Ramos (cell line): ENCODE results near the gene DNAH1.
"Not testable (repeated sequence)": the region's sequence is repeated elsewhere in the genome, so short reads cannot be mapped to it uniquely, and the experiment has no call there.

Experiments
- in situ Hi-C: fragments of 300-500 bp; cut with MboI; formaldehyde crosslinking; loops from one replicate; pipeline ENCODE4 v1.14.3; 2022; ENCODE audit warnings: low sequenced_read_pairs; ENCODE audit not compliant: unreplicated experiment

DNAH1 gene

DNA sequence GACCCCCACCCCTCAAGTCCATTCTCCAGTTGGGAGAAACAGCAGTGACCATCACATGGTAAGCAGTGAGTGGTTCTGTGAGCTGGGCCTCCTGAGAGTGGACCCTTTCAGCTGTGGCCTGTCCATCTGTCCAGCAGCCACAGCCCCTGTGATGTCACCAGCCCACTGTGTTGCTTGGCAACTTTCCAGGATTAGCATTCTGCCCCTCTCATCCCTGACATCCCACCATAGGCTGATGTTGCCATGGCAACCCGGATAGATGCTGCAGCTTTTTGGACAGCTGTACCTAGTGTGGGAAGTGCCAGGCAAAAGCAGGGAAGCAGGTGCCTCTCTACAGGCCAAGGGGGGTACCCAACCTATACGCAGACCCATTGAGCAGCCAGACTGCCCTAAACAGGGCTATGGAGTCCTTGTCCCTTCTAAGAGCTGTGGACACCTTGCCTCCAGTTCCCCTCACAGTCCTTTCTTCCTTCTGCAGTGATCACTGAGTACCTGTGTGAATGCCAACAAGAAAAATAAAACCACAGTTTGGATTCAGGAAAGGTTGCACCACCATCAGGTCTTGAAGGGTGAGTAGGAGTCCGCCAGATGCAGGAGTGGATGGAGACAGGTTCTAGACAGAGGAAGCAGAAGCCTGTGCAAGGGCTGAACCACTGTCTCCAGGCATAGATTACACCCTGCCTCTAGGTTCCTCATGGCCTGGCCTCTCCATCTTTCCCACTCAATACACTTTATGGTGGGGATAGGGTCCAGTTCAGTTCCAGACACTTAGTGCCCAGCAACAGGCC lies at the start of gene DNAH1:
DNAH1 (plus strand) TSS at position 343 of the 788 bp plus-strand sequence. CDS start 6,124 bp downstream, outside the sequence.
- in situ Hi-C loops: no loop called here

DNA sequence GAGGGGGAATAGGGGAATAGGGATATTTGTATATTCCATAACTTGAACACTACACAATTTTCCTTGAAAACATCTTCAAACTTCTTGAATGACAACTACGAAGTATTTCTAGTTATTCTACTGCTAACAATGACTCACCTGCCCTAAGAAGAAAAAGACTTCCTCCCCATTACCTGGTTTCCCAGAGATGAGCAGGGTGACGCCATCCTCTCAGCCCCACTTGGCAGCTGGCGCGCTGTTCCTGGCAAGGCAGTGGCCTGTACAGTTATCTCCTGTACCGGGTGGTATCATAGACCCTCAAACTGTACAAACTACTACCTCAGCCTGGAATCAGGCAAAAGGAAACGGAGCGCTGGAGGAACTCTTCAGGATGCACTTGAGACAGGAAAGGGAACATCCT lies 48.1 kb upstream of the DNAH1 start:
- in situ Hi-C loops: no loop called here

DNA sequence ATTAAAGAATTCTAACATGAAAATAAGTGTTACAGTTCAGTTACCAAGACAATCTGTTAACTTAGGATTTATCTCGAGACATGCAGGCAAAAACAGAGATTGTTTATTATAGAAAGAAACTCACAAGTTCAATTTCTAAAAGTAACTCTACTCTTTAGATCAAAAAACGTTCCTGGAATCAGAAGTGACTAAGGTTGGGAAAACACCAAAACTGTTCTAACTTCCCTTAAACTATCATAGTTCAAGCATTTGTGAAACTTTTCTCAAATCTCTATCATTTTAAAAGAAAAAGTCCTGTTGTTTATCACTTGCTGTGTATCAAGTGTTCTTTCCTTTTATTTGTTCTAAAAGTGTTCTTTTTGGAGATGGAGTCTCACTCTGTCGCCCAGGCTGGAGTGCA lies 46.3 kb upstream of the DNAH1 start:
- in situ Hi-C loops: no loop called here

DNA sequence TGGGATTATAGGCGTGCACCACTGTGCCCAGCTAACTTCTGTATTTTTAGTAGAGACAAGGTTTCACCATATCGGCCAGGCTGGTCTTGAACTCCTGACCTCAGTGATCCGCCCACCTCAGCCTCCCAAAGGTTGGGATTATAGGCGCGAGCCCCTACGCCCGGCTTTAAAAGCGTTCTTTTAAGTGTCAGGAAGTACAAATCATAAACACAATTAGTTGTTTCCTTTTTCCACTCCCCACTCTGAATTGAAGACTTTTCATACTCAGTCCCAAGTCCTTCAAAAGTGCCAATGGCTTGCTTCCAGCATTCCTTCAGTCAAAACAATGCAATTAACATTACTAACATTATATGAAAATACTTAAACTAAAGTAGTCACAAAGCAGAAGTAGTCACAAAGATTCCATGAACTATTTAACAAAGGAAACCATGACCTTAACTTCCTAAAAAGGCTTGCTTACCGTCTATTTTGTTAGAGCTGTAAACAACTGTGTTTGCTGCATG lies 45.8 kb upstream of the DNAH1 start:
- in situ Hi-C loops: no loop called here

DNA sequence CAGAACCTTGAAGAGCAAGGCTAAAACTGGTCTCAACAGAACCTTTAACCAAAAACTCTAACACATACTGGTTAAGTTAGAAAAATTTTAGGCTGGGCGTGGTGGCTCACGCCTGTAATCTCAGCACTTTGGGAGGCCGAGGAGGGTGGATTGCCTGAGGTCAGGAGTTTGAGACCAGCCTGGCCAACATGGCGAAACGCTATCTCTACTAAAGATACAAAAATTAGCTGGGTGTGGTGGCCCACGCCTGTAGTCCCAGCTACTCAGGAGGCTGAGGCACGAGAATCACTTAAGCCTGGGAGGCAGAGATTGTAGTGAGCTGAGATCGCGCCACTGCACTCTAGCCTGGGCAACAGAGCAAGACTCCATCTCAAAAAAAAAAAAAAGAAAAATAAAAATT lies 43.9 kb upstream of the DNAH1 start:
- in situ Hi-C loops: not testable (repeated sequence)

DNA sequence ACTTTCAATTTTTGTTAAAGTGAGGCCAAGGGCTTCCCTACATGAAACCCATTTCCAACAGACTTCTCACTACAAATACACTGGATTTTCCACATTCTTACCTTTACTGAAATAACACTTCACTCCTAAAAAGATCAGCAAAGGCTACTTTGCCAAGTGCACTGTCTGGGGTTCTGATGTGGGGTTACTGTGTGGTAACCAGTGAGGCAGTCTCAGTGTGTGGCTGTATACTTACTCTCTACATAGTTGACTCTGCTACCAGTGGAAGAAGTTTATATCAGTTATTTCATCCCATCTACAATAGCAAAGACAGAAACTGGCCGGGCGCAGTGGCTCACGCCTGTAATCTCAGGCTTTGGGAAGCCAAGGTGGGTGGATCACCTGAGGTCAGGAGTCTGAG lies 43.3 kb upstream of the DNAH1 start:
- in situ Hi-C loops: no loop called here

DNA sequence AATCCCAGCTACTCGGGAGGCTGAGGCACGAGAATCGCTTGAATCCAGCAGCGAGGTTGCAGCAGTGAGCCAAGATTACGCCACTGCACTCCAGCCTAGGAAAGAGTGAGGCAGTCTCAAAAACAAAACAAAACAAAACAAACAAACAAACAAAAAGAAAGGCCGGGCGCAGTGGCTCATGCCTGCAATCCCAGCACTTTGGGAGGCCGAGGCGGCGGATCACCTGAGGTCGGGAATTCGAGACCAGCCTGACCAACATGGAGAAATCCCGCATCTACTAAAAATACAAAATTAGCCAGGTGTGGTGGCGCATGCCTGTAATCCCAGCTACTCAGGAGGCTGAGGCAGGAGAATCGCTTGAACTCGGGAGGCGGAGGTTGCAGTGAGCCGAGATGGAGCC lies 41.3 kb upstream of the DNAH1 start:
- in situ Hi-C loops: not testable (repeated sequence)

DNA sequence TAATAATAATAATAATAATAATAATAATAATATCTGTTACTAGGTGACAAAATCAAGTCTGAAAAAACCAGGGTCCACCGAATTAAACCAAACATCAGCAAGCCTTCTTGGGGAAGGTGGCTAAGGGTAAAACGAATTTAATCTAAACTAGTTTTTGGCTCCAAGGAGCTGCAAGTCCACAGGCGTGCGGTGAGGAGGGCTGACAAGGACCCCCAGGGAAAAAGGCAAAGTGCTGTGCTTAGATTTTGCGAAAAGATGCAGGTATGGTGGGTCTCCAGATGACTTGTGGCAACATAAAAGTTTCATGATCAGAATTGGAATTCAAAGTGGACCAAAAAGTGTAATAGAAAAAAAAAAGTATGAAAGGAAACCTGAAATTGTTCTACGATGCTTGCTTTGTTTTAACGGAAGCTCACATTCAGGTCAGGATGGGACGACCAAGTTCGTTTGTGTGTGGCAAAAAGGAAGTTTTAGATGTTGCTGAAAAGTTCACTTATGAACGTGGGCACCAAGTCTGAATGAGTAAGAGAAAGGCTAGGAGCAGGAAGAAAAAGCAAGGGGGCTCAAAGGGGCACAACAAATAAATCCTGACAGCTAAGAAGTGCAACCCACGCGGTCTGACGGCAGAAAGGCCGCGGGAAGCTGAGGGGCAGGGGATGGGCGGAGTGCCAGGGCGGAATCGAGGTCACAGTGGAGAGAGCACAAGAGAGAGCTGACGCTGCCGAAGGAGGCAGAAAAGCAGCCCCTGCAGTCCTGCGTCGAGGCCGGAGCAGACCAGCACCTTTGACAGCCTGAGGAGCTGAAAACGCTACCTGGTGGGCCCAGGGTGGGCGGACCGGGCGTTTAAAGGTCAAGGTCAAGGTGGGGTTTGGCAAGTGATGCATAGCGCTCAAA lies 38.8 kb upstream of the DNAH1 start:
- in situ Hi-C loops: no loop called here

DNA sequence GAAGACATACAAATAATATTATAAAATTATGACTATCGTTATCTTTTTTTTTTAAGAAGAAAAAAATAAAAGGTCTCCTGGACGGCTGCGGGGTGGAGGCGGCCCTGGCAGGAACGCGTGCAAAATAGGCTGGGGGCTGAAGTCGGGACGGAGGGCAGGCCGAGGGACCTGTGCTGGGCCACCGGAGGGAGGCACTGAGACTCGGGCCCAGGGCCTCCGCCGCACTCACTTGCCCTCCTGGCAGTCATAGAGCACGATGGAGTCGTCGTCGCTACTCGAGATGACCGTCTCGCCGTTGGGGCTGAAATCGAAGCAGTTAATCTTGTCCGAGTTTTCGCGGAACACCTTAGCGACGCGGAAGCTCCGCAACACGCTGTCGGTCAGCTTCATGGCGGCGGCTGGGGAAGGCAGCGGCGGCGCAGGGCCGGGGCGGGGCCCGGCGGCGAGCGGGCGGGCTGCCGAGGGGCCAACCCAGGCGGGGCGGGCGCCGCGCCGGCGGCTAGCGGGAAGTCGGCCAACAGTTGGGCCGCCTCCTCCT lies 38.1 kb upstream of the DNAH1 start:
- in situ Hi-C loops: no loop called here

DNA sequence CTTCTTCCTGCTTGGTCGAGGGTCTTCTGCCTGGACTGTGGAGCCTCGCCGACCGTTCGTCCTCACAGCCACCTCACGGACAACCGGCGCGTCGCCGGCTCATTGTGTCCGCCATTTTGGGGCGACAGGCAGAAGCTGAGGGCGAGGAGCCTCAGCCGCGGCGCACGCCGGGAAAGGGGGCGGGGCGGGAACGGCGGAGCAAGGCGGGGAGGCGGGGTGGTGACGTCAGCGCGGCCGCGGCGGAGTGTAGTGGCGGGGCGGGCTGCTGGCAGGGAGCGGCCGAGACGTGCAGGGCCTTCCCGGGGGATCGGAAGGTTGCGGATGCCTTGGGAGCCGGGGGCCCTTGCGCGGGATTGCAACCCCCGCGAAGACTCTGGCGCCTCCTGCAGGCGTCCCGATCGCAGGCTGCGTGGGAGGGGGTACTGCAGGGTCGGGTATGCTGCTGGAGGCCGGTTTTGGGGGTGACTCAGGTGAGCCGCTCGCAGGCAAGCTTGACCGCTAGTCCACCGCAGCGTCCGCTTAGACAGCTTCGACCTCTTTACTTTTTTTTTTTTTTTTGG lies 37.5 kb upstream of the DNAH1 start, which contains the start of gene WDR82:
WDR82 (minus strand) TSS at position 140 of the 560 bp plus-strand sequence. CDS start 288 bp downstream, outside the sequence.
- in situ Hi-C loops: no loop called here

DNA sequence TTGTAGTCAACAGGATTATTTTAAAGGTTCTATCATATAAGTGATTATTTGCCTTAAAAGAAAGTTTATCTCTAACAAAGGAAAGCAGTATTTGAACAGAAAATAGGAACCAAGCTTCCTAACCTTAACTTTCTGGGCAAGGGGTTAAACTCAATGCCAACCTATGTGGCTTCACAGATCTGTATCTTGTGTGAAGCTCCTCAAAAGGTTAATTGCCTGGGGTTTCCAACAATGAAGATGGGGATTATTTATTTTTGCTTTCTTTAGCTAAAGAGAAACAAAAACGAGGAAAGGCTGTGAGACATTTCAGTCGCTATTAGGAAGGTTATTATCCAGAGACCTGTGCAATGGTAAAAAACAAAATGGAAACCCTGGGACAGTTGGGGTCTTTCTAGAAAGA lies 36.5 kb upstream of the DNAH1 start:
- in situ Hi-C loops: no loop called here

DNA sequence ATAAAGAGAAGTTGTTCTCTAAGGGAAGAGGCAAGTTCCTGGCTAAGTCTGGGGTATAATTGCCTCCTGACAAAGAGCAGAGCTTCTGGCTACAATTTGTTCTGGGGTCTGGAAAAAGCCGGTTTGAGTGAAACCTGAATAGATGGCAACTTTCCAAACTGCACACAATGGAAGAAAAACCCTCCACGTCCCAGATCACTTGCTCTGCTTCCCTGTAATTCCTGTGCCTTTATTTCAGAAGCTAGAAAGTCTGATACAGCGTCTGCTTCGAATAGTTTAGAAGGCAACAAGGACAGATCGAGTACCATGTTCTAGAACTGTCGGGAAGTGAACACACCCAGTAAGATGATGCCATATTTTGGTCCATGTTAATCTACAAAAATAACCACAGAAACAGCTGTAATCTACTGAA lies 36.1 kb upstream of the DNAH1 start:
- in situ Hi-C loops: no loop called here

DNA sequence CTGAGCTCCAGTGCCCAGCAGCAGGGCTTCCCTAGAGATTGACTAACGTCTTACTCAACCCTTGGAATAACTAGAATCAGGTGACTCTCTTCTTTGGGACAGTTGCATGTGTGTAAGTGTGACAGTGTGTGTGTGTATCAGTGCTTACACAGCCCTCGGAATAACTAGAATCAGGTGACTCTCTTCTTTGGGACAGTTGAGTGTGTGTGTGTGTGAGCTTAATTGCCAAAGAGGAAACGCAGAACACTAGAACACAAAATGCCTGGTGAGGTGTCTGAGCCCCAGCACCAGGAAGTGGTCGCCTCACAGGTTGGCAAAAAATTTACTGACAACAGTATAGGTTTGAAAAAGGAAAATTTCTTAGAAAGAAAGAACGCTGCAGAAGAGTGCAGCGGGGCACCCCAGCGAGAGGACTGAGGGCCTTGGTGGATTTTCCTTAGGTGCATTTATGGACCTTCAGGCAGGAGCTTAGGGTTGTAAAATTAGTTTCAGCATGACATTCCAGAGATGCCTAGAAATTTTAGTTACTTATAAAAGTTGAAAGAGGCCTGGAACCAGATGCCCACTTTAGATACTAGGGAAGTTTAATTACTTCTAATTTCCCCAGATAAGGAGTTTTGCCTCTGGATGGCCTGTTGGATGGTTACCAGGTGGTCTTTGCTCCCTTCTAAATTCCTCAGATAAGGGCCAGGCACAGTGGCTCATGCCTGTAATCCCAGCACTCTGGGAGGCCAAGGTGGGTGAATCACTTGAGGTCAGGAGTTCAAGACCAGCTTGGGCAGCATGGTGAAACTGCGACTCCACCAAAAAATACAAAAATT lies 33.9 kb upstream of the DNAH1 start:
- in situ Hi-C loops: no loop called here

DNA sequence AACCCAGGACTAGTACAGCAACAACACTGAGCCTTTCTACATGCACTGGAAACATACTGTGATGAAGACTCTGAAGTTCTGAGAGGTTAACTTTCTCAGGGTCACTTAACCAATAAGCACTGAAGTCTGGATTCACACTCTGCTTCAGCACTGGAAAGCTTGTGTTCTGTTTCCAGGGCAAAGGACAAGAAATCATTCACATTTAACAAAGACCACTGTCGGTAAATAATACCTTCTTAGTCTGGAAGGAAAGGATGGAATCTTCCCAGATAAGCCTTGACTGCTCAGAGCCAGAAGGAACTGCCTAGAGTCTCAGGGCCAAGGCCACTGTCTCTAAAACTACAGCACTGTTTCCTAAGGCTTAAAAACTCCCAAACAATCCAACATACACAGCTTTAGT lies 32.8 kb upstream of the DNAH1 start:
- in situ Hi-C loops: no loop called here

DNA sequence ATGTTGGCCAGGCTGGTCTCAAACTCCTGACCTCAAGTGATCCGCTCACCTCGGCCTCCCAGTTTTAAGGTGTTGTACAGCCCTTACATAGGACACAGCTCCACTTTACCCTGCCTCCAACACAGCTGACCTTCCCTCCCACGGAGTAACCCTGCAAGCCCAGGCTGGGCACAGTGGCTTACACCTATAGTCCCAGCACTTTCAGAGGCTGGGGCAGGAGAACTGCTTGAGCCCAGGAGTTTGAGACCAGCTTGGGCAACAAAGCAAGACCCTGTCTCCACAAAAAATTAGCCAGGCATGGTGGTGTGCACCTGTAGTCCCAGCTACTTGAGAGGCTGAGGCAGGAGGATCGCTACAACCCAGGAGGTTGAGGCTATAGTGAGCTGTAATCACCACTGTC lies 32.1 kb upstream of the DNAH1 start:
- in situ Hi-C loops: not testable (repeated sequence)

DNA sequence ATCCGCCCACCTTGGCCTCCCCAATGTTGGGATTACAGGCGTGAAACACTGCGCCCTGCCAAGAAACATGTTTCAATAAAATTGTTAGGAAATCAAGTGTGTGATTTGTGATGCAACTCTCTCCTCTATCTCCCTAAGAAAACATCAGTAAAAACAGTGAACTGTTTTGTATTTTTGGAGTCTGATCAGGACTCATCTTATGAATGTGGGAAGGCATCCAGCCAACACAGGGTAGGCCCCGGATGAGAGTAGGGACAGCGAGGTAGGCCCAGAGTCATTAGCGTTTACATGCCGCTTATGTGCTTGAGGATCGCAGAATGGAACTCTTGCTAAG lies 29.4 kb upstream of the DNAH1 start:
- in situ Hi-C loops: no loop called here

DNA sequence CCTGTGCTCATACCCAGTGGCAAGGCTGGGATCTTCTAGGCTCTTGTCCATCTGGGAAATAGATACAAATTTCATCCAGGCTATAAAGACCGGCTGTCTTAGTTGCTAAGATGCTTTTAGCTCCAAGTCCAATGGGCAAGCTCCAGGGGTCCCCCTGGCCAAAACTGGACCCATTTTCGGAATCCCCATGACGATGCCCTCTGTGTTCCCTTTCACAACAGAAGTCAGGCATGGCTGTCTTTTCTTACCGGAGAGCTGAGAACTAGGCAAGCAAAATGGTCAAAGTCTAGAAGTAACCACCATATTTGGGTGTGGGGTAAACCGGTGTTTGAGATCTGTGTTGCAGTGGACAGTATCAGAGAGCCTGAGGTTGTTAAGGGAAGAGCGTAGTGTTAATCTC lies 27.4 kb upstream of the DNAH1 start:
- in situ Hi-C loops: no loop called here

DNA sequence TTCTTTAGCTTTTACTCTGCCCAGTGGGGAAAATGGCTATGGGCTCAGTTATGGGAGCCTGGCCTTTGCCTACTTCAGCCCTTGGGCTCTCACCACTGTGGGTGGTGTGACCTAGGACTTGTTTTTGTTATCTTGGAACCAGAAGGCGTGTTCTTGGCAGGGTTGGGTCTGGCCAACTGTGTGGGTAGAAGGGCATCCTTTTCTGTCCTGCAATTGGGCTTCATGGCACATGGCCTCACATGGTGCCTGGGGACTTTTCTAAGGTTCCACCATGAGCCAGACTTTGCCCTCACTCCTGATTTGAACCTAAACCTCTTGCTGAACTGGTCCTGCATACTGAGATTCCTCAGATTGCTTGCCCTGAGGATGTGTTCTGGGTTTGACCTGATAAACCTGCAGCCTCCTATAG lies 26.8 kb upstream of the DNAH1 start:
- in situ Hi-C loops: no loop called here

DNA sequence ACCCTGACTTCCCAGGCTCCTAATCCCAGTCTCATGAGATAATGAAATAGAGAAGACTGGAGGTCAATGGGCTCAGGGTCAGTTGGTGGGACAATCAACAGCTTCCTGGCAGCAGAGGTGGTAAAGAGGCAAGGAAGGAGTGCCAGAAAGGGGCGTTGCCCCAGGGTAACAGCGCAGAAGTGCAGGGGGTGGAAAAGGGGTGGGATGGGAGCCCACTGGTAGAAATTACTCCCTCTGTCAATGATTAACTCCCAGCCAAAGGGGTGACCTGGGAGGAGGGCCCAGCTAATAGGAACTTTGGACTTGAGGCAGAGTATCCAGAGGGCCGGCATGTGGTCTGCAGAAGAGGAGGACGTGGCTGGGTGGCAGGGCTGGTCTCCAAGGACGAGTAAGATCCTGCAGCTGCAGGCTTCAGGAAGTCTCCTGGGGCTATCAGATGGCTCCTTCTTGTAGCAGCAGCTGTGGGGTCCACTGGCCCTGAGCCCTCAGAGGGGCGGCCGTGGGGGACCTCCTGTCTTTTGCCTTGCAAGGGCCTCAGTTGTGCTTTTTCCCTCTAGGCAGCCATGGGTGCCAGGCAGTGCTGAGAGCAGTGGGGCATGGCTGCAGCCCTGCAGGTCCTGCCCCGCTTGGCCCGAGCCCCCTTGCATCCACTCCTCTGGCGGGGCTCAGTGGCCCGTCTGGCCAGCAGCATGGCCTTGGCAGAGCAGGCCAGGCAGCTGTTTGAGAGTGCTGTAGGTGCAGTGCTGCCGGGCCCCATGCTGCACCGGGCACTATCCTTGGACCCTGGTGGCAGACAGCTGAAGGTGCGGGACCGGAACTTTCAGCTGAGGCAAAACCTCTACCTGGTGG lies 26.1 kb upstream of the DNAH1 start:
- in situ Hi-C loops: no loop called here
